Nephron (organoid): ENCODE measurements around the gene SP9.

Experiments used
- H3K27ac Mint-ChIP-seq, 3 experiments: 2 replicates each; pipeline ENCODE4 v1.8.0; 2020; ENCODE audit warnings: mixed read lengths in 3 of 3, mild to moderate bottlenecking in 2 of 3, moderate library complexity in 1 of 3
- H3K27me3 Mint-ChIP-seq: 2 replicates; pipeline ENCODE4 v1.8.0; 2021; ENCODE audit warnings: low read depth, mild to moderate bottlenecking, moderate library complexity, mixed read lengths
- H3K36me3 Mint-ChIP-seq: 2 replicates; pipeline ENCODE4 v1.8.0; 2020; ENCODE audit warnings: low read depth, mixed read lengths
- H3K4me1 Mint-ChIP-seq: 2 replicates; pipeline ENCODE4 v1.8.0; 2020; ENCODE audit warnings: mixed read lengths
- H3K4me3 Mint-ChIP-seq, 3 experiments: 2 replicates each; pipeline ENCODE4 v1.8.0; 2020; ENCODE audit warnings: mild to moderate bottlenecking in 3 of 3, mixed read lengths in 3 of 3, moderate library complexity in 2 of 3
- H3K9me3 Mint-ChIP-seq: 2 replicates; pipeline ENCODE4 v1.8.0; 2020; ENCODE audit warnings: mixed read lengths
- CTCF ChIP-seq, 3 experiments: fragments of 200-600 bp; sonication (generic); IDR thresholded peaks; one replicate each; pipeline ENCODE4 v1.5.0; 2021; ENCODE audit warnings: antibody characterized with exemption in 3 of 3; ENCODE audit not compliant: unreplicated experiment in 3 of 3

Gene SP9

GRCh38 chr2:174334781-174335251 lies at the start of gene SP9:
Gene SP9 (plus strand): TSS chr2:174334954. CDS start chr2:174335093, 139 bp downstream.
- Mint-ChIP-seq H3K27ac (no peak within 1 kb of the TSS), H3K4me3 (peak within 1 kb of the TSS; percentile 65 to 81 (median 74)), H3K4me1 (peaks cover 21% of the 10 kb centered on the region), H3K36me3 (no peaks in the 10 kb centered on the region), H3K27me3 (peaks cover 100% of the 10 kb centered on the region), H3K9me3 (no peaks in the 10 kb centered on the region)
- no peak for TF ChIP-seq CTCF (IDR thresholded peaks at IDR 0.05; ENCODE audit: unreplicated experiment in 3 of 3)

- Mint-ChIP-seq H3K27ac (no peak overlapping the region), H3K9me3 (peaks cover 8% of the 10 kb centered on the region), H3K36me3 (no peaks in the 10 kb centered on the region), H3K27me3 (no peaks in the 10 kb centered on the region), H3K4me1 (no peaks in the 10 kb centered on the region), H3K4me3 (no peak overlapping the region)
- no peak for TF ChIP-seq CTCF (IDR thresholded peaks at IDR 0.05; ENCODE audit: unreplicated experiment in 3 of 3)
Measured at GRCh38 chr2:174286172-174286571, 48.6 kb upstream of the SP9 start.

GRCh38 chr2:174292908-174293307 lies 41.8 kb upstream of the SP9 start:
- TF ChIP-seq CTCF (IDR thresholded peaks at IDR 0.05; ENCODE audit: unreplicated experiment in 3 of 3): no peak
- peaks cover 19% of the 10 kb centered on the region for H3K9me3 Mint-ChIP-seq

GRCh38 chr2:174300114-174300513 lies 34.6 kb upstream of the SP9 start:
- H3K4me3 Mint-ChIP-seq: no peak overlapping the region
- TF ChIP-seq CTCF (IDR thresholded peaks at IDR 0.05; ENCODE audit: unreplicated experiment in 3 of 3): no peak
- no peaks in the 10 kb centered on the region for H3K9me3 Mint-ChIP-seq
- H3K36me3 Mint-ChIP-seq: no peaks in the 10 kb centered on the region
- peaks cover 3% of the 10 kb centered on the region for H3K27me3 Mint-ChIP-seq
- no peaks in the 10 kb centered on the region for H3K4me1 Mint-ChIP-seq
- no peak overlapping the region for H3K27ac Mint-ChIP-seq

More at GRCh38 chr2:174292908-174293307, 41.8 kb upstream of the SP9 start:
- no peak overlapping the region for H3K4me3 Mint-ChIP-seq
- H3K27me3 Mint-ChIP-seq: peaks cover 3% of the 10 kb centered on the region
- no peak overlapping the region for H3K27ac Mint-ChIP-seq
- H3K36me3 Mint-ChIP-seq: no peaks in the 10 kb centered on the region
- no peaks in the 10 kb centered on the region for H3K4me1 Mint-ChIP-seq

- Mint-ChIP-seq H3K36me3 (no peaks in the 10 kb centered on the region), H3K4me1 (no peaks in the 10 kb centered on the region), H3K9me3 (no peaks in the 10 kb centered on the region), H3K27me3 (peaks cover 18% of the 10 kb centered on the region), H3K27ac (no peak overlapping the region), H3K4me3 (no peak overlapping the region)
- TF ChIP-seq CTCF (IDR thresholded peaks at IDR 0.05; ENCODE audit: unreplicated experiment in 3 of 3): no peak
Measured at GRCh38 chr2:174312581-174313234, 22.0 kb upstream of the SP9 start.

- H3K27ac Mint-ChIP-seq: no peak overlapping the region
- H3K36me3 Mint-ChIP-seq: no peaks in the 10 kb centered on the region
- no peak overlapping the region for H3K4me3 Mint-ChIP-seq
- H3K9me3 Mint-ChIP-seq: no peaks in the 10 kb centered on the region
- peaks cover 19% of the 10 kb centered on the region for H3K4me1 Mint-ChIP-seq
- TF ChIP-seq CTCF (IDR thresholded peaks at IDR 0.05; ENCODE audit: unreplicated experiment in 3 of 3): no peak
- peaks cover 55% of the 10 kb centered on the region for H3K27me3 Mint-ChIP-seq
Measured at GRCh38 chr2:174322149-174322548, 12.6 kb upstream of the SP9 start.
